Esophagus muscularis mucosa (tissue), 3 donors: ENCODE results near the gene GPR15.

Experiments
- POLR2A ChIP-seq: fragments of 450-650 bp; IDR thresholded peaks from one replicate; pipeline ENCODE4 v1.6.1; 2017; ENCODE audit warnings: antibody characterized with exemption, moderate library complexity, mild to moderate bottlenecking, low read depth
- POLR2AphosphoS5 ChIP-seq, 2 donors: sonication (generic); formaldehyde crosslinking; IDR thresholded peaks; one replicate each; pipeline ENCODE4 v1.6.1; 2017; ENCODE audit warnings: antibody characterized with exemption in 2 of 2
- TF ChIP-seq, protein P1 (sequence below), 3 experiments: fragments of 200-600 bp in 2 of 3; fragments of 450-650 bp in 1 of 3; sonication (generic) in 2 of 3; IDR thresholded peaks; one replicate each; pipeline ENCODE4 v1.5.1; 2017 to 2019; ENCODE audit warnings: antibody characterized with exemption in 3 of 3, mild to moderate bottlenecking in 2 of 3, moderate library complexity in 1 of 3

GRCh38 chr3:98552232-98553020, 20.6 kb downstream of the GPR15 start:
- TF ChIP-seq POLR2AphosphoS5 (IDR thresholded peaks at IDR 0.05): no peak
- no peak for TF ChIP-seq POLR2A
- TF ChIP-seq, protein P1, sequence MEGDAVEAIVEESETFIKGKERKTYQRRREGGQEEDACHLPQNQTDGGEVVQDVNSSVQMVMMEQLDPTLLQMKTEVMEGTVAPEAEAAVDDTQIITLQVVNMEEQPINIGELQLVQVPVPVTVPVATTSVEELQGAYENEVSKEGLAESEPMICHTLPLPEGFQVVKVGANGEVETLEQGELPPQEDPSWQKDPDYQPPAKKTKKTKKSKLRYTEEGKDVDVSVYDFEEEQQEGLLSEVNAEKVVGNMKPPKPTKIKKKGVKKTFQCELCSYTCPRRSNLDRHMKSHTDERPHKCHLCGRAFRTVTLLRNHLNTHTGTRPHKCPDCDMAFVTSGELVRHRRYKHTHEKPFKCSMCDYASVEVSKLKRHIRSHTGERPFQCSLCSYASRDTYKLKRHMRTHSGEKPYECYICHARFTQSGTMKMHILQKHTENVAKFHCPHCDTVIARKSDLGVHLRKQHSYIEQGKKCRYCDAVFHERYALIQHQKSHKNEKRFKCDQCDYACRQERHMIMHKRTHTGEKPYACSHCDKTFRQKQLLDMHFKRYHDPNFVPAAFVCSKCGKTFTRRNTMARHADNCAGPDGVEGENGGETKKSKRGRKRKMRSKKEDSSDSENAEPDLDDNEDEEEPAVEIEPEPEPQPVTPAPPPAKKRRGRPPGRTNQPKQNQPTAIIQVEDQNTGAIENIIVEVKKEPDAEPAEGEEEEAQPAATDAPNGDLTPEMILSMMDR (IDR thresholded peaks at IDR 0.05): no peak
